Fibroblast of lung (primary cell): ENCODE results near the gene SRPRB.

Experiments used
- EZH2 ChIP-seq: IDR thresholded peaks from 2 replicates; pipeline ENCODE4 v1.5.1; 2012; ENCODE audit warnings: low read length, control low read depth, mild to moderate bottlenecking; ENCODE audit errors: missing control alignments
- TF ChIP-seq, protein P1 (sequence below), 2 donors: IDR thresholded peaks in 1 of 2; conservative IDR thresholded peaks in 1 of 2; 1 replicate in 1 of 2; 2 replicates in 1 of 2; pipeline ENCODE4 v1.5.1; 2011 to 2012; ENCODE audit warnings: low read length in 2 of 2, control low read depth in 1 of 2, inconsistent platforms in 1 of 2, low read depth in 1 of 2, mild to moderate bottlenecking in 1 of 2

DNA sequence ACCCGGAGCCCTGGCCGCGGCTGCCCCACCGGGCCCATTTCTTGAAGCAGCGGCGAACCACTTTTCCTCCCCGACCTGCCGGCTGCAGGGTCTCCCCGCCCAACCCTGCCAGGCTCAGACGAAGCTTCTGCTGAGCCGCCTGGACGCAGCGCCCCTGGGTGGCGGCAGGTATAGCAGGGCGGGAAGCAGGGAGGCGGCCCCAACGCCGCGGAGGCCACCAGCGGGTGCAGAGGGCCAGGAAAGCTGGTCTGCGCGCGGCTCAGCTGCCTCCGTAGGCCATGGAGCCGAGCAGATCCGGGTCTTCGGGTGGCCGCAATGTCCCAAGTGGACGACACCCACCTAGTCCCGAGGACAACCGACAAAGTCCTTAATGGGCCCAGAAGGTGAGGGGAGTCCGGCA, 21.9 kb upstream of the SRPRB start:
- TF ChIP-seq, protein P1, sequence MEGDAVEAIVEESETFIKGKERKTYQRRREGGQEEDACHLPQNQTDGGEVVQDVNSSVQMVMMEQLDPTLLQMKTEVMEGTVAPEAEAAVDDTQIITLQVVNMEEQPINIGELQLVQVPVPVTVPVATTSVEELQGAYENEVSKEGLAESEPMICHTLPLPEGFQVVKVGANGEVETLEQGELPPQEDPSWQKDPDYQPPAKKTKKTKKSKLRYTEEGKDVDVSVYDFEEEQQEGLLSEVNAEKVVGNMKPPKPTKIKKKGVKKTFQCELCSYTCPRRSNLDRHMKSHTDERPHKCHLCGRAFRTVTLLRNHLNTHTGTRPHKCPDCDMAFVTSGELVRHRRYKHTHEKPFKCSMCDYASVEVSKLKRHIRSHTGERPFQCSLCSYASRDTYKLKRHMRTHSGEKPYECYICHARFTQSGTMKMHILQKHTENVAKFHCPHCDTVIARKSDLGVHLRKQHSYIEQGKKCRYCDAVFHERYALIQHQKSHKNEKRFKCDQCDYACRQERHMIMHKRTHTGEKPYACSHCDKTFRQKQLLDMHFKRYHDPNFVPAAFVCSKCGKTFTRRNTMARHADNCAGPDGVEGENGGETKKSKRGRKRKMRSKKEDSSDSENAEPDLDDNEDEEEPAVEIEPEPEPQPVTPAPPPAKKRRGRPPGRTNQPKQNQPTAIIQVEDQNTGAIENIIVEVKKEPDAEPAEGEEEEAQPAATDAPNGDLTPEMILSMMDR (conservative IDR thresholded peaks at IDR 0.05 in 1 of 2, IDR thresholded peaks at IDR 0.05 in 1 of 2; ENCODE audit: low read depth in 1 of 2, low read length in 2 of 2), result no peak
- no peak for TF ChIP-seq EZH2
